Measurements from ENCODE around the gene TMEM63C. TPM values are rescaled to one million over a fixed set of nuclear protein-coding genes. Genes with fewer than 3 reads are reported as not detected.

Gene TMEM63C
- total RNA-seq, 1 experiment from 2014 or later: 5.7 TPM

DNA sequence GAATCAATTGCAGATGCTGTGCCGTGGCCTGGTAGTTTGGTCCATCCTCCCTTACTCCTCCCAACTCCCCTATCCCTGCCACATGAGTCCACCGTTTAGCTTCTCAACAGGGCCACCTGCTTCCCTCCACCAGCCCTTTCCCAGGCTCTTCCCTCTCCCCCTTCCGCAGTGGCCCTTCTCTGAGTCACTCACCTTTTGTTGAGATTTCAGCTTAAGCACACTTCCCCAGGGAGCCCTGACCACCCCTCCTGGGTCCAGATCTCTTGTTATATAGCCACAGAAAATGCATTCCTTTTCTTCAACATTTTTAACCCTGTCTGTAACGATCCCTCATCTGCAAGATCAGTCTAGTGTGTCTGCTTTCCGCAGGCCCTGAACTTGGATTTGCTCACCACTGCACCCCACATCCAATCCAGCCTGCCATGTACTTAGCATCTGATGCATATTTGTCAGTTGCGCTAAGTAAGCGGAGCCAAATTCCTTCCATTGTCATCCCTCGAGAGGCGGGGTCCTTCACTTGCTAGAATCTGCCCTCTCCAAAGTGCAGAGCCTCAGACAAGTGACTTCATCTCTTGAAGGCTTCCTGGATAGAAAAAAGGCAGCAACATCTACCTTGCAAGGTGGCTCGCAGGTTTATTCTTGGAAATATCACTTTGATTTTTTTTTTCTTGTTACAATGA is 41.1 kb downstream of the TMEM63C start:
- Histone ChIP-seq H3K79me2 (ENCODE audit: insufficient read depth, low read length) (no peaks in the 10 kb centered on the region), H3K4me1 (ENCODE audit: control insufficient read depth in 1 of 2, insufficient read depth in 2 of 2, low read length in 2 of 2) (peaks cover 0 to 7% of the 10 kb centered on the region in 2 experiments; a peak in 1 of 4 replicates), H3K27me3 (ENCODE audit: insufficient read depth, low read length) (no peaks in the 10 kb centered on the region), H3K9me2 (ENCODE audit: insufficient read depth) (no peaks in the 10 kb centered on the region), H2AFZ (ENCODE audit: low read depth, low read length, poor library complexity, severe bottlenecking) (no peak overlapping the region), H3K4me3 (replicated peaks in 1 of 2; ENCODE audit: low read depth in 1 of 2, low read length in 2 of 2) (no peak overlapping the region), H3K9me3 (ENCODE audit: control insufficient read depth in 1 of 2, insufficient read depth in 1 of 2, low read depth in 1 of 2, low read length in 2 of 2) (no peaks in the 10 kb centered on the region), H4K20me1 (ENCODE audit: insufficient read depth) (no peaks in the 10 kb centered on the region), H3K9ac (ENCODE audit: low read length) (no peak overlapping the region), H3K27ac (ENCODE audit: low read depth, low read length) (no peak overlapping the region), H3K4me2 (ENCODE audit: low read length) (no peak overlapping the region), H3K36me3 (ENCODE audit: control insufficient read depth in 1 of 2, insufficient read depth in 2 of 2, low read length in 2 of 2) (no peaks in the 10 kb centered on the region)
- ChIA-PET RAD21 (ENCODE audit: low non-redundant PET in 1 of 2, low total read pairs in 2 of 2, uncharacterized antibody in 2 of 2, unreplicated experiment in 2 of 2) (no interaction called here), POLR2A (no interaction called here), CTCF (no interaction called here)
- ATAC-seq (no peak), DNase-seq (ENCODE audit: low read depth, low spot score) (no peak)
- BruUV-seq (replicated peaks): no TSS peak
- intact Hi-C loops (cut with micrococcal nuclease): no loop called here
- no peak for TF ChIP-seq CBX3 (IDR thresholded peaks at IDR 0.05; ENCODE audit: low read depth)
- no peak for TF ChIP-seq FOSL1 (IDR thresholded peaks at IDR 0.05; ENCODE audit: low read depth)
- no peak for TF ChIP-seq SRF (IDR thresholded peaks at IDR 0.05; ENCODE audit: low read depth)
- TF ChIP-seq ATF3 (IDR thresholded peaks at IDR 0.05): no peak

DNA sequence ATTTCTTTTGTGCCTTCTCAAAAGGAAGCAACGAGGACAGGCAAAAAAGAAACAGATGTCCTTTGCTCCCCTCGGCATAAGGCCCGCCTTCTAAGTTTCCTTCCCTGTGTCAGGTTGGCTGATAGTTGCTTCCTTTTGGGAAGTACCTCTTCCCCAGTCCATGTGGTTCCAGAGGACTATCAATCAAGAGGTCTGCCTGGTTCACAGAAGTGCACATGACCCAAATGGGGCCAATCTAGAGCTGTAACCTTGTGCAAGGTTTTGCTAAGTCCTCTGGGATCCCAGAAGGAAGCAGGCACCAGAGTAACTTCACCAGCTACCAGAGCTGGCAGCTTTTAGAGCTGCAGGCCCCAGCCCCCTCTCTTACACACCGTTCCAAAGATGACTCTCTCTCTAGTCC is 42.6 kb downstream of the TMEM63C start:
- Histone ChIP-seq H3K79me2 (ENCODE audit: insufficient read depth, low read length) (no peaks in the 10 kb centered on the region), H3K9me3 (ENCODE audit: control insufficient read depth in 1 of 2, insufficient read depth in 1 of 2, low read depth in 1 of 2, low read length in 2 of 2) (no peaks in the 10 kb centered on the region), H3K36me3 (ENCODE audit: control insufficient read depth in 1 of 2, insufficient read depth in 2 of 2, low read length in 2 of 2) (no peaks in the 10 kb centered on the region), H3K4me2 (ENCODE audit: low read length) (no peak overlapping the region), H3K27ac (ENCODE audit: low read depth, low read length) (no peak overlapping the region), H3K4me1 (ENCODE audit: control insufficient read depth in 1 of 2, insufficient read depth in 2 of 2, low read length in 2 of 2) (peaks cover 0 to 7% of the 10 kb centered on the region in 2 experiments; a peak in 1 of 4 replicates), H3K27me3 (ENCODE audit: insufficient read depth, low read length) (no peaks in the 10 kb centered on the region), H3K9ac (ENCODE audit: low read length) (no peak overlapping the region), H3K9me2 (ENCODE audit: insufficient read depth) (no peaks in the 10 kb centered on the region), H3K4me3 (replicated peaks in 1 of 2; ENCODE audit: low read depth in 1 of 2, low read length in 2 of 2) (no peak overlapping the region), H2AFZ (ENCODE audit: low read depth, low read length, poor library complexity, severe bottlenecking) (no peak overlapping the region), H4K20me1 (ENCODE audit: insufficient read depth) (no peaks in the 10 kb centered on the region)
- intact Hi-C loops (cut with micrococcal nuclease): no loop called here
- DNase-seq (ENCODE audit: low read depth, low spot score) (no peak), ATAC-seq (no peak)
- POLR2A ChIA-PET: no interaction called here
- no TSS peak for BruUV-seq (replicated peaks)
- CTCF ChIA-PET: no interaction called here
- RAD21 ChIA-PET (ENCODE audit: low non-redundant PET in 1 of 2, low total read pairs in 2 of 2, uncharacterized antibody in 2 of 2, unreplicated experiment in 2 of 2): no interaction called here
- TF ChIP-seq, protein P1, sequence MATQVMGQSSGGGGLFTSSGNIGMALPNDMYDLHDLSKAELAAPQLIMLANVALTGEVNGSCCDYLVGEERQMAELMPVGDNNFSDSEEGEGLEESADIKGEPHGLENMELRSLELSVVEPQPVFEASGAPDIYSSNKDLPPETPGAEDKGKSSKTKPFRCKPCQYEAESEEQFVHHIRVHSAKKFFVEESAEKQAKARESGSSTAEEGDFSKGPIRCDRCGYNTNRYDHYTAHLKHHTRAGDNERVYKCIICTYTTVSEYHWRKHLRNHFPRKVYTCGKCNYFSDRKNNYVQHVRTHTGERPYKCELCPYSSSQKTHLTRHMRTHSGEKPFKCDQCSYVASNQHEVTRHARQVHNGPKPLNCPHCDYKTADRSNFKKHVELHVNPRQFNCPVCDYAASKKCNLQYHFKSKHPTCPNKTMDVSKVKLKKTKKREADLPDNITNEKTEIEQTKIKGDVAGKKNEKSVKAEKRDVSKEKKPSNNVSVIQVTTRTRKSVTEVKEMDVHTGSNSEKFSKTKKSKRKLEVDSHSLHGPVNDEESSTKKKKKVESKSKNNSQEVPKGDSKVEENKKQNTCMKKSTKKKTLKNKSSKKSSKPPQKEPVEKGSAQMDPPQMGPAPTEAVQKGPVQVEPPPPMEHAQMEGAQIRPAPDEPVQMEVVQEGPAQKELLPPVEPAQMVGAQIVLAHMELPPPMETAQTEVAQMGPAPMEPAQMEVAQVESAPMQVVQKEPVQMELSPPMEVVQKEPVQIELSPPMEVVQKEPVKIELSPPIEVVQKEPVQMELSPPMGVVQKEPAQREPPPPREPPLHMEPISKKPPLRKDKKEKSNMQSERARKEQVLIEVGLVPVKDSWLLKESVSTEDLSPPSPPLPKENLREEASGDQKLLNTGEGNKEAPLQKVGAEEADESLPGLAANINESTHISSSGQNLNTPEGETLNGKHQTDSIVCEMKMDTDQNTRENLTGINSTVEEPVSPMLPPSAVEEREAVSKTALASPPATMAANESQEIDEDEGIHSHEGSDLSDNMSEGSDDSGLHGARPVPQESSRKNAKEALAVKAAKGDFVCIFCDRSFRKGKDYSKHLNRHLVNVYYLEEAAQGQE (IDR thresholded peaks at IDR 0.05; ENCODE audit: low read depth): no peak
- TF ChIP-seq FOSL1 (IDR thresholded peaks at IDR 0.05; ENCODE audit: low read depth) (no peak), ZBTB33 (IDR thresholded peaks at IDR 0.05; ENCODE audit: extremely low read depth, insufficient replicate concordance, low read length) (no peak), CEBPB (IDR thresholded peaks at IDR 0.05; ENCODE audit: low read depth) (no peak), ZFX (IDR thresholded peaks at IDR 0.05) (no peak), POLR2A (IDR thresholded peaks at IDR 0.05; ENCODE audit: borderline replicate concordance, extremely low read depth, insufficient read depth, insufficient read length) (no peak), YY1 (IDR thresholded peaks at IDR 0.05; ENCODE audit: extremely low read depth, insufficient replicate concordance, low read depth, low read length) (no peak), SRF (IDR thresholded peaks at IDR 0.05; ENCODE audit: low read depth) (no peak), EZH2 (IDR thresholded peaks at IDR 0.05) (no peak), EGR1 (IDR thresholded peaks at IDR 0.05; ENCODE audit: low read depth) (no peak), CBX3 (IDR thresholded peaks at IDR 0.05; ENCODE audit: low read depth) (no peak)

All from HCT116 (cell line).